ENCODE results near the gene CPHXL. TPM values are rescaled to one million over a fixed set of nuclear protein-coding genes. Genes with fewer than 3 reads are reported as not detected.

CPHXL gene
- total and polyA plus RNA-seq, 2 donors (not counting 1 experiment from before 2014, with no cell fraction given) = not detected

DNA sequence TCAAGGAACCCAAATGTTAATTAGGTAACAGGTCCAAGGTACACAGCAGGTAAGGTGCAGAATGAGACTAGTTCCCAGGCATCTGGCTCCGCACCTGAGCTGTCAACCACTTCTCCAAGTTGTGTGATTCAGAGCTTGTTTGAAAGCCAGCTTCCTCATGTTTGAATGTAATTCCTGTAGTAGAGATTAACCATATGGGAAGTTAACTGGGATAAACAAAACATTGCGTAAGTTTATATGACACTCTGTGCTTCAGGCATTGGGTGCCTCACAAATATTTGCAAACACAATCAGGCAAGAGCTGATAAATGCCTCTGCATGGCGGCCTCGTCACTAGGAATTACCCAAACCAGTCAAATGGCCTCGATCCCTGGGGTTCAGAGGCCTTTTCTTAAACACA lies 27.9 kb upstream of the CPHXL start:
- Histone ChIP-seq H3K4me1 (ENCODE audit: control insufficient read depth, extremely low read depth, insufficient read depth, low read length) (no peaks in the 10 kb centered on the region), H2AFZ (ENCODE audit: low read length) (no peak overlapping the region), H3K27ac (ENCODE audit: insufficient read depth, low read length) (no peak overlapping the region), H3K79me2 (ENCODE audit: control insufficient read depth, insufficient read depth, low read length) (no peaks in the 10 kb centered on the region), H3K4me3 (replicated peaks in 1 of 4; ENCODE audit: control extremely low read depth in 1 of 4, insufficient read depth in 1 of 4, low read depth in 3 of 4, low read length in 4 of 4) (no peak overlapping the region), H3K36me3 (ENCODE audit: control insufficient read depth, insufficient read depth, low read length) (no peaks in the 10 kb centered on the region), H3K9ac (ENCODE audit: insufficient read depth, low read length) (no peak overlapping the region), H3K9me3 (ENCODE audit: control insufficient read depth, insufficient read depth, low read depth, low read length) (no peaks in the 10 kb centered on the region), H3K4me2 (ENCODE audit: extremely low read depth, insufficient read depth, low read length) (no peak overlapping the region), H4K20me1 (ENCODE audit: control insufficient read depth, extremely low read depth, insufficient read depth, low read length) (no peaks in the 10 kb centered on the region), H3K27me3 (ENCODE audit: control insufficient read depth, insufficient read depth, low read length) (no peaks in the 10 kb centered on the region)
- no peak for TF ChIP-seq EZH2 (IDR thresholded peaks at IDR 0.05; ENCODE audit: low read length, missing control alignments)
- TF ChIP-seq, protein P1, sequence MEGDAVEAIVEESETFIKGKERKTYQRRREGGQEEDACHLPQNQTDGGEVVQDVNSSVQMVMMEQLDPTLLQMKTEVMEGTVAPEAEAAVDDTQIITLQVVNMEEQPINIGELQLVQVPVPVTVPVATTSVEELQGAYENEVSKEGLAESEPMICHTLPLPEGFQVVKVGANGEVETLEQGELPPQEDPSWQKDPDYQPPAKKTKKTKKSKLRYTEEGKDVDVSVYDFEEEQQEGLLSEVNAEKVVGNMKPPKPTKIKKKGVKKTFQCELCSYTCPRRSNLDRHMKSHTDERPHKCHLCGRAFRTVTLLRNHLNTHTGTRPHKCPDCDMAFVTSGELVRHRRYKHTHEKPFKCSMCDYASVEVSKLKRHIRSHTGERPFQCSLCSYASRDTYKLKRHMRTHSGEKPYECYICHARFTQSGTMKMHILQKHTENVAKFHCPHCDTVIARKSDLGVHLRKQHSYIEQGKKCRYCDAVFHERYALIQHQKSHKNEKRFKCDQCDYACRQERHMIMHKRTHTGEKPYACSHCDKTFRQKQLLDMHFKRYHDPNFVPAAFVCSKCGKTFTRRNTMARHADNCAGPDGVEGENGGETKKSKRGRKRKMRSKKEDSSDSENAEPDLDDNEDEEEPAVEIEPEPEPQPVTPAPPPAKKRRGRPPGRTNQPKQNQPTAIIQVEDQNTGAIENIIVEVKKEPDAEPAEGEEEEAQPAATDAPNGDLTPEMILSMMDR (conservative IDR thresholded peaks at IDR 0.05 in 1 of 2, IDR thresholded peaks at IDR 0.05 in 1 of 2; ENCODE audit: low read depth in 1 of 2, low read length in 2 of 2) = no peak
- peak in 1 of 2 donors; percentile 79 for DNase-seq (ENCODE audit: low read depth in 2 of 2)

DNA sequence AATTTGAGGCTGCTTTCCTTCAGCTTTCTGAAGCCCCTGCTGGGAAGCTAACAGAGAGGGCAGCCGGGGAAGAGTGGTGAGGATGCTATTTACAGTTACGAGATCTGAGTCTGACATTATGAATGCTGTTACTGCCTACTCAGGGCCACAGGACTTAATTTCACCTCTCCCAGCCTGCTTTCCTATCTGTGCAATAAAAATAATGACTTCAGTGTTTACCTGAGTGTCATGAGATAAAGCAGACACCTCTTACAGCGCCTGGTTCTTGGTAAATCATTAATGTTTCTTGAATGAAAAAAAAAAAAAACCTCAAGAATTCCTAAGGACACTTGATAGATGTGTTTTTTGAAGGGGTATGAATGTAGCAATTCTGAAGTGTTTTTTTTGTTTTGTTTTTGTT lies 24.2 kb upstream of the CPHXL start:
- DNase-seq (ENCODE audit: low read depth in 2 of 2) = no peak
- TF ChIP-seq, protein P1 (conservative IDR thresholded peaks at IDR 0.05 in 1 of 2, IDR thresholded peaks at IDR 0.05 in 1 of 2; ENCODE audit: low read depth in 1 of 2, low read length in 2 of 2) = no peak
- TF ChIP-seq EZH2 (IDR thresholded peaks at IDR 0.05; ENCODE audit: low read length, missing control alignments) = no peak

DNA sequence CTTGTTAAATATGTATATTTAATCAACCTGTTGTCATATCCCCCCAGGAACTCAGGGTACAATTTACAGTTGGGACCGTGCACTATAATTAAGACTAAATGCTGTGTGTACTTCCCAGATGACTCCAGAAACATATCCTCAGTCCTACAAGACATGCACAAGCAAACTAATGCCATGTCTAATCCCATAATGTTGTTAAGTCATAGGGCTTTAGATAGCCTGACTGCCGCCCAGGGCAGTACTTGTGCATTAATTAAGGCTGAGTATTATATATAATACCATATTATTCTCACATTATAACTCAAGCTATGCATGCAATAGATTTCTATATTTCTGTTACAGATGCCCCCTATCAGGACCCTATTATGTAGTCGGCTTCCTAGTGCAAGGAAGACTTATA lies 20.1 kb upstream of the CPHXL start:
- Histone ChIP-seq H3K9ac (ENCODE audit: insufficient read depth, low read length) (no peak overlapping the region), H2AFZ (ENCODE audit: low read length) (no peak overlapping the region), H3K4me3 (replicated peaks in 1 of 4; ENCODE audit: control extremely low read depth in 1 of 4, insufficient read depth in 1 of 4, low read depth in 3 of 4, low read length in 4 of 4) (no peak overlapping the region), H3K79me2 (ENCODE audit: control insufficient read depth, insufficient read depth, low read length) (no peaks in the 10 kb centered on the region), H3K4me1 (ENCODE audit: control insufficient read depth, extremely low read depth, insufficient read depth, low read length) (no peaks in the 10 kb centered on the region), H4K20me1 (ENCODE audit: control insufficient read depth, extremely low read depth, insufficient read depth, low read length) (no peaks in the 10 kb centered on the region), H3K9me3 (ENCODE audit: control insufficient read depth, insufficient read depth, low read depth, low read length) (no peaks in the 10 kb centered on the region), H3K4me2 (ENCODE audit: extremely low read depth, insufficient read depth, low read length) (no peak overlapping the region), H3K36me3 (ENCODE audit: control insufficient read depth, insufficient read depth, low read length) (no peaks in the 10 kb centered on the region), H3K27me3 (ENCODE audit: control insufficient read depth, insufficient read depth, low read length) (no peaks in the 10 kb centered on the region), H3K27ac (ENCODE audit: insufficient read depth, low read length) (no peak overlapping the region)
- TF ChIP-seq, protein P1 (conservative IDR thresholded peaks at IDR 0.05 in 1 of 2, IDR thresholded peaks at IDR 0.05 in 1 of 2; ENCODE audit: low read depth in 1 of 2, low read length in 2 of 2) = no peak
- TF ChIP-seq EZH2 (IDR thresholded peaks at IDR 0.05; ENCODE audit: low read length, missing control alignments) = no peak
- no peak for DNase-seq (ENCODE audit: low read depth in 2 of 2)

More for the DNA sequence above, 24.2 kb upstream of the CPHXL start:
- H4K20me1 ChIP-seq (ENCODE audit: control insufficient read depth, extremely low read depth, insufficient read depth, low read length) = no peaks in the 10 kb centered on the region
- H3K4me2 ChIP-seq (ENCODE audit: extremely low read depth, insufficient read depth, low read length) = no peak overlapping the region
- H3K9ac ChIP-seq (ENCODE audit: insufficient read depth, low read length) = no peak overlapping the region
- H3K27ac ChIP-seq (ENCODE audit: insufficient read depth, low read length) = no peak overlapping the region
- H3K27me3 ChIP-seq (ENCODE audit: control insufficient read depth, insufficient read depth, low read length) = no peaks in the 10 kb centered on the region
- no peaks in the 10 kb centered on the region for H3K9me3 ChIP-seq (ENCODE audit: control insufficient read depth, insufficient read depth, low read depth, low read length)
- H3K4me3 ChIP-seq (replicated peaks in 1 of 4; ENCODE audit: control extremely low read depth in 1 of 4, insufficient read depth in 1 of 4, low read depth in 3 of 4, low read length in 4 of 4) = no peak overlapping the region
- H3K79me2 ChIP-seq (ENCODE audit: control insufficient read depth, insufficient read depth, low read length) = no peaks in the 10 kb centered on the region
- H3K36me3 ChIP-seq (ENCODE audit: control insufficient read depth, insufficient read depth, low read length) = no peaks in the 10 kb centered on the region
- no peak overlapping the region for H2AFZ ChIP-seq (ENCODE audit: low read length)
- H3K4me1 ChIP-seq (ENCODE audit: control insufficient read depth, extremely low read depth, insufficient read depth, low read length) = no peaks in the 10 kb centered on the region

Data from fibroblast of lung (primary cell).